Heart right ventricle (tissue), 16 donors: ENCODE results near the gene DIP2A. TPM values are rescaled to one million over a fixed set of nuclear protein-coding genes. Genes with fewer than 3 reads are reported as not detected.

Source experiments
- ATAC-seq, 8 donors: fragments of 200-7000 bp; cut with Tn5 transposase; one replicate each; pipeline ENCODE4 v1.9.1; 2020; ENCODE audit warnings: mild to moderate bottlenecking in 8 of 8, moderate library complexity in 8 of 8, moderate number of reproducible peaks in 1 of 8
- DNase-seq, 2 donors: peaks; one replicate each; pipeline ENCODE4 v3.0.0-alpha.2; 2020
- H3K27ac ChIP-seq, 10 donors: fragments of 200-600 bp; sonication (generic) in 2 of 10; one replicate each; pipeline versions ENCODE4 v1.5.0 to v1.8.0; 2020 to 2022; ENCODE audit warnings: mild to moderate bottlenecking in 3 of 10
- H3K27me3 ChIP-seq, 7 donors: fragments of 200-600 bp; one replicate each; pipeline ENCODE4 v1.8.0; 2021 to 2022; ENCODE audit warnings: mild to moderate bottlenecking in 2 of 7
- H3K36me3 ChIP-seq, 9 donors: fragments of 200-600 bp; sonication (generic) in 1 of 9; one replicate each; pipeline versions ENCODE4 v1.5.0 to v1.8.0; 2020 to 2022; ENCODE audit warnings: mild to moderate bottlenecking in 2 of 9
- H3K4me1 ChIP-seq, 9 donors: fragments of 200-600 bp; sonication (generic) in 1 of 9; one replicate each; pipeline versions ENCODE4 v1.5.0 to v1.8.0; 2020 to 2022; ENCODE audit warnings: mild to moderate bottlenecking in 4 of 9
- H3K4me3 ChIP-seq, 10 donors: fragments of 200-600 bp; sonication (generic) in 2 of 10; one replicate each; pipeline versions ENCODE4 v1.5.0 to v1.8.0; 2020 to 2022; ENCODE audit warnings: mild to moderate bottlenecking in 7 of 10, moderate library complexity in 2 of 10
- H3K9me3 ChIP-seq, 11 donors: fragments of 200-600 bp in 10 of 11; sonication (generic) in 2 of 11; one replicate each; pipeline versions ENCODE4 v1.5.0 to v1.8.0; 2013 to 2022; ENCODE audit warnings: mild to moderate bottlenecking in 2 of 11, control low read depth in 1 of 11, moderate library complexity in 1 of 11
- CTCF ChIP-seq, 9 donors: fragments of 200-600 bp; sonication (generic) in 2 of 9; IDR thresholded peaks; one replicate each; pipeline versions ENCODE4 v1.5.0 to v1.8.0; 2021 to 2022; ENCODE audit warnings: antibody characterized with exemption in 9 of 9, mild to moderate bottlenecking in 5 of 9, moderate library complexity in 1 of 9
- WGBS, 2 donors: extraction: QIAGEN DNeasy Blood & Tissue Kit; methylation state at CpG; one replicate each; pipeline ENCODE4 v1.1.7; 2013; ENCODE audit warnings: inconsistent platforms in 1 of 2; 5-methylcytosine and 5-hydroxymethylcytosine counted together
- intact Hi-C, 10 donors: fragments of 100-400 bp; cut with DNase I; formaldehyde crosslinking; loops; one replicate each; pipeline versions ENCODE4 v1.11.1 to v1.14.2; 2022
- polyA plus RNA-seq, 2 donors: library from polyadenylated mRNA; stranded (reverse); fragments of 200-250 nt; gene quantifications; one replicate each; pipeline ENCODE4 v1.2.3, GENCODE V29; 2013
- total RNA-seq, 10 donors: library from RNA; stranded (reverse); fragmentation: NEBNext Ultra II Directional in 3 of 10; extraction: Animal tissue kit (Norgen Biotek cat#: 25700) in 3 of 10; gene quantifications; one replicate each; pipeline versions ENCODE4 v1.2.1 to v1.2.4, GENCODE V29; 2021 to 2023
- donor health status: Arrhythmogenic right ventricular cardiomyopathy.
- donor health status: ischemic (EF 13 %, LVEDD 7.1; RV severe dilation, severe dysfunction).
- donor health status: healthy with polysubstance abuse.
- donor health status: DM: no; HTN: yes; CAD: no.
- donor health status: DM: no; HTN: no; CAD: no.
- donor health status: ischemic (EF 25% LVEDD 6.9; RV normal size, moderate dysfunction).
- donor health status: ischemic (EF 25% LVEDD 5.7; RV mildly dilated, moderate dysfunction).
- donor health status: healthy.
- donor health status: DM: yes; HTN: yes; CAD: no.
- donor health status: Ischemic cardiomyopathy.
- donor health status: ischemic (EF 35%, LVEDD 5.7; RV mildly dilated, moderate dysfunction).
- donor health status: nonischemic (EF 11% LVEDD 7.7; RV severe dilation, severe dysfunction).
- donor health status: DM: yes; HTN: yes; CAD: no.
- donor health status: PGD.
- donor health status: ischemic (EF 29% LVEDD 5.4; RV normal size, mild dysfunction).
- donor health status: nonischemic (EF 23%, LVEDD 6.1; RV moderate dilation, normal function).

Gene DIP2A
- total and polyA plus RNA-seq, 12 donors: 9.4 to 45.2 (median 22.9) TPM

DNA sequence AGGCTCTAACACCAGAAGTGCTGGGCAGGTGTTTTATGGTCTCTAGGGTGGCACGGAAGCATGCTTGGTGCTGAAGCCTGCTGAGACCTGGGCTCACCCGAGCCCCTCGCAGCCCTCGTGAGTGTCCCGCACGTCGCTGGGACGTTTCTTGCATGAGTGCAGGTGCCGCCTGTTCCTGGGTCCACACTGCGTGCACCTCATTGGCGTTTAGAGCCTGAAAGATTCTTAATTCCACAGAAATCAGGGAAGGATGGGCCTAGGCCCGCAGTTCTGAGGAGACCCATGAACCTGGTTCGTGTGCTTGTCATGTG, 43.8 kb upstream of the DIP2A start:
- WGBS, 2 donors: 97 to 98% methylated on average over 13 of the region's 13 CpGs
- intact Hi-C loops: no loop called here
- peaks cover 0 to 89% (median 44%) of the 10 kb centered on the region in 9 donors for H3K36me3 ChIP-seq
- DNase-seq (no peak), ATAC-seq (no peak)
- no peaks in the 10 kb centered on the region for H3K27me3 ChIP-seq
- no peak overlapping the region for H3K4me3 ChIP-seq
- TF ChIP-seq CTCF (IDR thresholded peaks at IDR 0.05): no peak
- H3K27ac ChIP-seq: no peak overlapping the region
- H3K4me1 ChIP-seq: no peaks in the 10 kb centered on the region
- H3K9me3 ChIP-seq: no peaks in the 10 kb centered on the region

DNA sequence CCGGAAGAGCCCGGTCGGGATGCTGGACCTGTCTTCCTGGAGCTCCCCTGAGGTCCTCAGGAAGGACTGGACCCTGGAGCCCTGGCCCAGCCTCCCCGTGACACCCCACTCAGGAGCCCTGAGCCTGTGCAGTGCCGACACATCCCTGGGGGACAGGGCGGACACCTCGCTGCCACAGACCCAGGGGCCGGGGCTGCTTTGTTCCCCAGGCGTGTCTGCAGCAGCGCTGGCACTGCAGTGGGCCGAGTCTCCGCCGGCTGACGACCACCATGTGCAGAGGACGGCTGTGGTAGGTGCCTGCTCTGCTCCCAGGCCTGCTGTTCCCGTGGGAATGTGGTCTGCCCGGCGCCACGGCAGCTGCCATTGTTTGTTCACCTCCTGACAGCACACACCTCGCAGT, 42.1 kb upstream of the DIP2A start:
- no peaks in the 10 kb centered on the region for H3K4me1 ChIP-seq
- intact Hi-C loops: no loop called here
- DNase-seq (no peak), ATAC-seq (peak in 2 of 8 donors; percentile 33 to 45)
- H3K27me3 ChIP-seq: no peaks in the 10 kb centered on the region
- H3K9me3 ChIP-seq: no peaks in the 10 kb centered on the region
- H3K4me3 ChIP-seq: no peak overlapping the region
- WGBS, 2 donors: 90 to 95% methylated on average over 20 of the region's 20 CpGs
- H3K27ac ChIP-seq: no peak overlapping the region
- no peak for TF ChIP-seq CTCF (IDR thresholded peaks at IDR 0.05)
- peaks cover 0 to 87% (median 47%) of the 10 kb centered on the region in 9 donors for H3K36me3 ChIP-seq

- WGBS, 2 donors: 93 to 95% methylated on average over 25 of the region's 25 CpGs
- Histone ChIP-seq H3K9me3 (no peaks in the 10 kb centered on the region), H3K27me3 (no peaks in the 10 kb centered on the region), H3K4me3 (no peak overlapping the region), H3K36me3 (peaks cover 0 to 89% (median 35%) of the 10 kb centered on the region in 9 donors), H3K4me1 (no peaks in the 10 kb centered on the region), H3K27ac (no peak overlapping the region)
- TF ChIP-seq CTCF (IDR thresholded peaks at IDR 0.05): no peak
- intact Hi-C loops: no loop called here
- DNase-seq: no peak
- no peak for ATAC-seq
These were observed 40.3 kb upstream of the DIP2A start for GRCh38 chr21:46418265-46418946.

DNA sequence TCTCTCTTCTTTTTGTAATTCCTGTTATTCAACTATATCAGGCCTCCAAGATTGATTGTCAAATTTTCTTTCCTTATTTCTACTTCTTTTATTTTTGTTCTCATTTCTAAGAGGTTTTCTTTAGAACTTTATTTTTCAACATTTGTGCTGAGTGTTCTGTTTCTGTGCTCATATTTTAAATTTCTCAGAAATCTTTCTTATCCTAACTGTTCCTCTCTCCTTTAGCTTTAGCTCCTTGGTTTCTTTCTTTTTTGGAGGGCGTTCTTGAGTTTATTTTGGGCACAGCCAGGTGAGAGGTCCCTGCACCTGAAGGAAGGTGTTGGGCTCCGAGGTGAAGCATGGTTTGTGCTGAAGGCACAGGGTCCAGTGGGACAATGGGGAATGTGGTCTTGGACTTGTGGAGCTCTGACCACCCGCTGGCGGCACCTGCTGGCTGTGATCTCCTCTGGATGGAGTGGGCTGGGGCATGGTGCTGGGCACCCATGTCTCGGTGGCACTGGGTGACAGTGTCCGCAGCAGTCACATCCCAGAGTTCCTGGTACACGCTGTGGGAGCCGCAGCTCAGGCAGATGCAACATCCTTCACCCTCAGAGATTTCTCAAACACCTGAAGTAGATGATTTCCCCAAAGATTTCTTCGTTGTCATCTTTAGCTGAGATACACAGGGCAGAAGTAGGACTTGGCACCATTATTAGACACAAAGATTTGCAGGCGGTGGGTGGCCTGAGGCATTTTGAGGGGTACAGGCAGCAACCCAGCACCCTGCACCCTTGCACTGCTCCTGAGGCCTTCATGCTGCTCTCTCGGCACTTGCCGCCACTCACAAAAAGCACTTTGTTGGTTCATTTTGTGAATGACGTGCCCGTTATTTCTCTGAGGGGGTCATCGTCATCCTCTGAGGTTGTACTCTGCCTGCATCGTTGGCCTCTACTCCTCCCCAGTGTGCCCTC, 38.2 kb upstream of the DIP2A start:
- ATAC-seq: no peak
- peaks cover 0 to 84% (median 35%) of the 10 kb centered on the region in 9 donors for H3K36me3 ChIP-seq
- no peak for TF ChIP-seq CTCF (IDR thresholded peaks at IDR 0.05)
- H3K9me3 ChIP-seq: no peaks in the 10 kb centered on the region
- intact Hi-C loops: no loop called here
- 92% methylated on average over 16 of the region's 16 CpGs for WGBS, 2 donors
- no peaks in the 10 kb centered on the region for H3K27me3 ChIP-seq
- no peaks in the 10 kb centered on the region for H3K4me1 ChIP-seq
- H3K27ac ChIP-seq: no peak overlapping the region
- no peak for DNase-seq
- no peak overlapping the region for H3K4me3 ChIP-seq
